Measurements from ENCODE around the gene P2RY1.

DNA sequence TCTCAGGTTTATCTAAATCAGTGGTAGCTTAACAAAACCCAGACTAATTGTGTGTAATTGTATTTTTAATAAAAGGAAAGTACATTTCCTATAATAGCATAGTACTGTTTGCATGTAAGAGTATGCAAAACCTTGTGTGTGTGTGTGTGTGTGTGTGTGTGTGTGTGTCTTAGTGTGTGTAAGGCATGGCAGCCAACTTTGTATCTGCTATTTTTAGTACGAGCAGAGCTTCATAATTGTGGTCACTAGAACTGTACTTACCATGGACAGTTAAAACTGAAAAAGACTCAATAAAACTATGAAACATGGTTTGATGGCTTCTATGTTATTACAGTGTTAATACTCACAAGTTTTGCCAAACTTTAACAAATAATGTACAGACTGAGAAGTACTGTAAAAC is 6.2 kb downstream of the P2RY1 start:
- TF ChIP-seq, protein P1, sequence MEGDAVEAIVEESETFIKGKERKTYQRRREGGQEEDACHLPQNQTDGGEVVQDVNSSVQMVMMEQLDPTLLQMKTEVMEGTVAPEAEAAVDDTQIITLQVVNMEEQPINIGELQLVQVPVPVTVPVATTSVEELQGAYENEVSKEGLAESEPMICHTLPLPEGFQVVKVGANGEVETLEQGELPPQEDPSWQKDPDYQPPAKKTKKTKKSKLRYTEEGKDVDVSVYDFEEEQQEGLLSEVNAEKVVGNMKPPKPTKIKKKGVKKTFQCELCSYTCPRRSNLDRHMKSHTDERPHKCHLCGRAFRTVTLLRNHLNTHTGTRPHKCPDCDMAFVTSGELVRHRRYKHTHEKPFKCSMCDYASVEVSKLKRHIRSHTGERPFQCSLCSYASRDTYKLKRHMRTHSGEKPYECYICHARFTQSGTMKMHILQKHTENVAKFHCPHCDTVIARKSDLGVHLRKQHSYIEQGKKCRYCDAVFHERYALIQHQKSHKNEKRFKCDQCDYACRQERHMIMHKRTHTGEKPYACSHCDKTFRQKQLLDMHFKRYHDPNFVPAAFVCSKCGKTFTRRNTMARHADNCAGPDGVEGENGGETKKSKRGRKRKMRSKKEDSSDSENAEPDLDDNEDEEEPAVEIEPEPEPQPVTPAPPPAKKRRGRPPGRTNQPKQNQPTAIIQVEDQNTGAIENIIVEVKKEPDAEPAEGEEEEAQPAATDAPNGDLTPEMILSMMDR (IDR thresholded peaks at IDR 0.05; ENCODE audit: low read depth, low read length): no peak
- no peak for TF ChIP-seq EZH2phosphoT487 (IDR thresholded peaks at IDR 0.05; ENCODE audit: low read depth)
